Activated T-cell treated with anti-CD3 and anti-CD28 coated beads, Interleukin-2, amount 50 U/mL, for 24 hours (primary cell): Measurements from ENCODE around the gene FARS2.
A peak's percentile ranks its signal among the peaks of the same experiment; 100 is the strongest.

Experiments
- DNase-seq: peaks from one replicate; pipeline ENCODE4 v3.0.0-alpha.2; 2020
- H3K27ac Mint-ChIP-seq: 2 replicates; pipeline ENCODE4 v1.8.0; 2020; ENCODE audit warnings: mild to moderate bottlenecking, mixed read lengths
- H3K27me3 Mint-ChIP-seq: 2 replicates; pipeline ENCODE4 v1.8.0; 2020; ENCODE audit warnings: mixed read lengths
- H3K36me3 Mint-ChIP-seq: 2 replicates; pipeline ENCODE4 v1.8.0; 2020; ENCODE audit warnings: low read depth, mixed read lengths
- H3K4me1 Mint-ChIP-seq: 2 replicates; pipeline ENCODE4 v1.8.0; 2020; ENCODE audit warnings: low read depth, mixed read lengths
- H3K4me3 Mint-ChIP-seq: 2 replicates; pipeline ENCODE4 v1.8.0; 2020; ENCODE audit warnings: mild to moderate bottlenecking, moderate library complexity, mixed read lengths
- H3K9me3 Mint-ChIP-seq: 2 replicates; pipeline ENCODE4 v1.8.0; 2020; ENCODE audit warnings: mixed read lengths

FARS2 gene

GRCh38 chr6:5338177-5338960 is 77.1 kb downstream of the FARS2 start:
- no peak for DNase-seq
- Mint-ChIP-seq H3K27me3 (no peaks in the 10 kb centered on the region), H3K4me3 (no peak overlapping the region), H3K36me3 (peaks cover 2% of the 10 kb centered on the region), H3K4me1 (peaks cover 41% of the 10 kb centered on the region), H3K27ac (peak overlapping the region; percentile 24), H3K9me3 (no peaks in the 10 kb centered on the region)

GRCh38 chr6:5339786-5340185 is 78.5 kb downstream of the FARS2 start:
- Mint-ChIP-seq H3K36me3 (peaks cover 5% of the 10 kb centered on the region), H3K27ac (no peak overlapping the region), H3K4me1 (peaks cover 39% of the 10 kb centered on the region), H3K4me3 (no peak overlapping the region), H3K9me3 (no peaks in the 10 kb centered on the region), H3K27me3 (no peaks in the 10 kb centered on the region)
- DNase-seq, result no peak

GRCh38 chr6:5341845-5342244 is 80.5 kb downstream of the FARS2 start:
- Mint-ChIP-seq H3K36me3 (peaks cover 21% of the 10 kb centered on the region), H3K27me3 (no peaks in the 10 kb centered on the region), H3K27ac (no peak overlapping the region), H3K9me3 (no peaks in the 10 kb centered on the region), H3K4me3 (no peak overlapping the region), H3K4me1 (peaks cover 28% of the 10 kb centered on the region)
- no peak for DNase-seq

GRCh38 chr6:5343998-5344397 is 82.7 kb downstream of the FARS2 start:
- Mint-ChIP-seq H3K27me3 (no peaks in the 10 kb centered on the region), H3K27ac (no peak overlapping the region), H3K36me3 (peaks cover 40% of the 10 kb centered on the region), H3K4me1 (peaks cover 17% of the 10 kb centered on the region), H3K4me3 (no peak overlapping the region), H3K9me3 (peaks cover 8% of the 10 kb centered on the region)
- DNase-seq, result no peak

- Mint-ChIP-seq H3K27me3 (no peaks in the 10 kb centered on the region), H3K27ac (no peak overlapping the region), H3K4me3 (no peak overlapping the region), H3K4me1 (peaks cover 16% of the 10 kb centered on the region), H3K9me3 (peaks cover 8% of the 10 kb centered on the region), H3K36me3 (peaks cover 42% of the 10 kb centered on the region)
- no peak for DNase-seq
Observed at GRCh38 chr6:5345324-5345723, 84.0 kb downstream of the FARS2 start.

- no peak overlapping the region for H3K4me3 Mint-ChIP-seq
- DNase-seq, result no peak
- peaks cover 22% of the 10 kb centered on the region for H3K4me1 Mint-ChIP-seq
- H3K27ac Mint-ChIP-seq, result no peak overlapping the region
- peaks cover 8% of the 10 kb centered on the region for H3K9me3 Mint-ChIP-seq
- no peaks in the 10 kb centered on the region for H3K27me3 Mint-ChIP-seq
- peaks cover 26% of the 10 kb centered on the region for H3K36me3 Mint-ChIP-seq
Observed at GRCh38 chr6:5351552-5352210, 90.4 kb downstream of the FARS2 start.

- H3K4me1 Mint-ChIP-seq, result peaks cover 20% of the 10 kb centered on the region
- H3K9me3 Mint-ChIP-seq, result no peaks in the 10 kb centered on the region
- peaks cover 7% of the 10 kb centered on the region for H3K36me3 Mint-ChIP-seq
- no peak overlapping the region for H3K27ac Mint-ChIP-seq
- no peak overlapping the region for H3K4me3 Mint-ChIP-seq
- H3K27me3 Mint-ChIP-seq, result no peaks in the 10 kb centered on the region
- no peak for DNase-seq
Observed at GRCh38 chr6:5353971-5354370, 92.7 kb downstream of the FARS2 start.

GRCh38 chr6:5357486-5357885 is 96.2 kb downstream of the FARS2 start:
- no peak for DNase-seq
- H3K9me3 Mint-ChIP-seq, result no peaks in the 10 kb centered on the region
- H3K4me3 Mint-ChIP-seq, result no peak overlapping the region
- H3K27ac Mint-ChIP-seq, result no peak overlapping the region
- no peaks in the 10 kb centered on the region for H3K27me3 Mint-ChIP-seq
- peaks cover 20% of the 10 kb centered on the region for H3K4me1 Mint-ChIP-seq
- peaks cover 5% of the 10 kb centered on the region for H3K36me3 Mint-ChIP-seq

GRCh38 chr6:5359417-5359816 is 98.1 kb downstream of the FARS2 start:
- Mint-ChIP-seq H3K27me3 (no peaks in the 10 kb centered on the region), H3K4me1 (peaks cover 12% of the 10 kb centered on the region), H3K36me3 (peaks cover 2% of the 10 kb centered on the region), H3K9me3 (no peaks in the 10 kb centered on the region), H3K4me3 (no peak overlapping the region), H3K27ac (no peak overlapping the region)
- DNase-seq, result no peak

GRCh38 chr6:5361396-5361795 is 100.1 kb downstream of the FARS2 start:
- no peak overlapping the region for H3K27ac Mint-ChIP-seq
- H3K4me3 Mint-ChIP-seq, result no peak overlapping the region
- H3K9me3 Mint-ChIP-seq, result no peaks in the 10 kb centered on the region
- H3K4me1 Mint-ChIP-seq, result peaks cover 12% of the 10 kb centered on the region
- H3K27me3 Mint-ChIP-seq, result no peaks in the 10 kb centered on the region
- H3K36me3 Mint-ChIP-seq, result no peaks in the 10 kb centered on the region
- DNase-seq, result no peak

- no peak overlapping the region for H3K4me3 Mint-ChIP-seq
- H3K36me3 Mint-ChIP-seq, result peaks cover 27% of the 10 kb centered on the region
- H3K4me1 Mint-ChIP-seq, result peaks cover 10% of the 10 kb centered on the region
- H3K27me3 Mint-ChIP-seq, result no peaks in the 10 kb centered on the region
- DNase-seq, result no peak
- H3K27ac Mint-ChIP-seq, result no peak overlapping the region
- H3K9me3 Mint-ChIP-seq, result no peaks in the 10 kb centered on the region
Observed at GRCh38 chr6:5365436-5366195, 104.3 kb downstream of the FARS2 start.

GRCh38 chr6:5366941-5367340 is 105.6 kb downstream of the FARS2 start:
- Mint-ChIP-seq H3K36me3 (peaks cover 35% of the 10 kb centered on the region), H3K9me3 (no peaks in the 10 kb centered on the region), H3K27ac (no peak overlapping the region), H3K4me1 (peaks cover 6% of the 10 kb centered on the region), H3K27me3 (no peaks in the 10 kb centered on the region), H3K4me3 (no peak overlapping the region)
- DNase-seq, result no peak

- H3K4me3 Mint-ChIP-seq, result no peak overlapping the region
- peaks cover 35% of the 10 kb centered on the region for H3K36me3 Mint-ChIP-seq
- H3K4me1 Mint-ChIP-seq, result peaks cover 6% of the 10 kb centered on the region
- no peaks in the 10 kb centered on the region for H3K27me3 Mint-ChIP-seq
- H3K9me3 Mint-ChIP-seq, result no peaks in the 10 kb centered on the region
- no peak for DNase-seq
- no peak overlapping the region for H3K27ac Mint-ChIP-seq
Observed at GRCh38 chr6:5367510-5367909, 106.2 kb downstream of the FARS2 start.

GRCh38 chr6:5373430-5373829 is 112.1 kb downstream of the FARS2 start:
- no peaks in the 10 kb centered on the region for H3K9me3 Mint-ChIP-seq
- no peak for DNase-seq
- H3K4me3 Mint-ChIP-seq, result no peak overlapping the region
- peaks cover 3% of the 10 kb centered on the region for H3K4me1 Mint-ChIP-seq
- H3K27me3 Mint-ChIP-seq, result no peaks in the 10 kb centered on the region
- no peak overlapping the region for H3K27ac Mint-ChIP-seq
- peaks cover 43% of the 10 kb centered on the region for H3K36me3 Mint-ChIP-seq

- no peak overlapping the region for H3K27ac Mint-ChIP-seq
- DNase-seq, result no peak
- no peak overlapping the region for H3K4me3 Mint-ChIP-seq
- no peaks in the 10 kb centered on the region for H3K9me3 Mint-ChIP-seq
- H3K36me3 Mint-ChIP-seq, result peaks cover 15% of the 10 kb centered on the region
- no peaks in the 10 kb centered on the region for H3K4me1 Mint-ChIP-seq
- H3K27me3 Mint-ChIP-seq, result no peaks in the 10 kb centered on the region
Observed at GRCh38 chr6:5378331-5378730, 117.0 kb downstream of the FARS2 start.
